ENCODE measurements around the gene PLXND1.

- TF ChIP-seq CTCF (conservative IDR thresholded peaks at IDR 0.05 in 1 of 2, IDR thresholded peaks at IDR 0.05 in 1 of 2; ENCODE audit: extremely low read depth in 1 of 2, insufficient read depth in 1 of 2, low read depth in 1 of 2, low read length in 2 of 2) (no peak), EZH2 (IDR thresholded peaks at IDR 0.05; ENCODE audit: borderline replicate concordance, low read length) (no peak)
Observed at GRCh38 chr3:129514110-129514509, 92.4 kb downstream of the PLXND1 start.
